GM18951 (cell line): Measurements from ENCODE around the gene LGI2.

Experiments
- POLR2A ChIP-seq: IDR thresholded peaks from 4 replicates; pipeline ENCODE4 v1.6.1; 2011; ENCODE audit warnings: mild to moderate bottlenecking; ENCODE audit not compliant: insufficient read length, insufficient read depth; ENCODE audit errors: extremely low read depth
- in situ Hi-C: fragments of 300-500 bp; cut with MboI; formaldehyde crosslinking; loops from one replicate; pipeline ENCODE4 v1.12.0; 2022; ENCODE audit warnings: low sequenced_read_pairs, mixed read lengths, inconsistent platforms; ENCODE audit not compliant: unreplicated experiment

The LGI2 gene

GRCh38 chr4:24979554-24979953 lies 51.2 kb downstream of the LGI2 start:
- in situ Hi-C loops: loop anchor here (25.0 kb wide), 1 partner anchor 383 kb away; no protein-coding TSS in a partner anchor
- TF ChIP-seq POLR2A: no peak

GRCh38 chr4:24978291-24979075 lies 52.3 kb downstream of the LGI2 start:
- in situ Hi-C loops: loop anchor here (25.0 kb wide), 1 partner anchor 384 kb away; no protein-coding TSS in a partner anchor
- no peak for TF ChIP-seq POLR2A

- in situ Hi-C loops: loop anchor here (25.0 kb wide), 1 partner anchor 387 kb away; no protein-coding TSS in a partner anchor
- TF ChIP-seq POLR2A: no peak
Measured at GRCh38 chr4:24975510-24975909, 55.2 kb downstream of the LGI2 start.

GRCh38 chr4:24973747-24974601 lies 56.8 kb downstream of the LGI2 start:
- in situ Hi-C loops: no loop called here

GRCh38 chr4:24973404-24973746 lies 57.4 kb downstream of the LGI2 start:
- in situ Hi-C loops: no loop called here
- no peak for TF ChIP-seq POLR2A

More at GRCh38 chr4:24973747-24974601, 56.8 kb downstream of the LGI2 start:
- no peak for TF ChIP-seq POLR2A

- in situ Hi-C loops: no loop called here
Measured at GRCh38 chr4:24971192-24971591, 59.6 kb downstream of the LGI2 start.

GRCh38 chr4:24970635-24971034 lies 60.1 kb downstream of the LGI2 start:
- in situ Hi-C loops: no loop called here
- no peak for TF ChIP-seq POLR2A

More at GRCh38 chr4:24971192-24971591, 59.6 kb downstream of the LGI2 start:
- TF ChIP-seq POLR2A: no peak

GRCh38 chr4:24970191-24970590 lies 60.6 kb downstream of the LGI2 start:
- no peak for TF ChIP-seq POLR2A
- in situ Hi-C loops: no loop called here

GRCh38 chr4:24969486-24969885 lies 61.3 kb downstream of the LGI2 start:
- in situ Hi-C loops: no loop called here
- no peak for TF ChIP-seq POLR2A

GRCh38 chr4:24968992-24969391 lies 61.8 kb downstream of the LGI2 start:
- in situ Hi-C loops: no loop called here
- no peak for TF ChIP-seq POLR2A

- in situ Hi-C loops: no loop called here
- no peak for TF ChIP-seq POLR2A
Measured at GRCh38 chr4:24968278-24968677, 62.5 kb downstream of the LGI2 start.

GRCh38 chr4:24967346-24967745 lies 63.4 kb downstream of the LGI2 start:
- in situ Hi-C loops: no loop called here
- no peak for TF ChIP-seq POLR2A

GRCh38 chr4:24966076-24966475 lies 64.7 kb downstream of the LGI2 start:
- TF ChIP-seq POLR2A: no peak
- in situ Hi-C loops: no loop called here

- in situ Hi-C loops: no loop called here
- TF ChIP-seq POLR2A: no peak
Measured at GRCh38 chr4:24965627-24966026, 65.1 kb downstream of the LGI2 start.

GRCh38 chr4:24963277-24963676 lies 67.5 kb downstream of the LGI2 start:
- in situ Hi-C loops: no loop called here
- TF ChIP-seq POLR2A: no peak
